AG04450 (cell line): Measurements from ENCODE around the gene PEX14. TPM values are rescaled to one million over a fixed set of nuclear protein-coding genes. Genes with fewer than 3 reads are reported as not detected.

Source experiments
- CTCF ChIA-PET: fragments of 300-600, 350-600 bp; formaldehyde crosslinking; extraction: SDS; loops from one replicate; lab custom pipeline; 2022; ENCODE audit warnings: antibody characterized with exemption, inconsistent platforms; lab: Charles Lee
- POLR2A ChIA-PET: fragments of 350-600 bp; formaldehyde crosslinking; extraction: SDS; loops from one replicate; lab custom pipeline; 2021; ENCODE audit warnings: antibody characterized with exemption, inconsistent platforms; lab: Yijun Ruan, JAX
- DNase-seq: peaks from one replicate; pipeline ENCODE4 v3.0.0-alpha.2; 2011; ENCODE audit warnings: low read depth, low spot score
- H3K27ac ChIP-seq: one replicate; pipeline ENCODE4 v1.5.1; 2012; ENCODE audit warnings: low read depth, low read length, control low read depth
- H3K27me3 ChIP-seq: one replicate; pipeline ENCODE4 v1.6.0; 2012; ENCODE audit warnings: low read length; ENCODE audit not compliant: control insufficient read depth, insufficient read depth
- H3K4me3 ChIP-seq: 2 replicates; pipeline ENCODE4 v1.5.1; 2011; ENCODE audit warnings: mild to moderate bottlenecking, low read depth, low read length, control low read depth
- H3K9me3 ChIP-seq: 2 replicates; pipeline ENCODE4 v1.5.1; 2012; ENCODE audit warnings: low read length; ENCODE audit not compliant: control insufficient read depth, insufficient read depth
- polyA plus RNA-seq: library from polyadenylated mRNA; depleted of rRNA; stranded (reverse); fragments of >200 nt; gene quantifications from 2 replicates; pipeline ENCODE4 v1.2.3, GENCODE V29; 2011
- TF ChIP-seq, protein P1 (sequence below): IDR thresholded peaks from 2 replicates; pipeline ENCODE4 v1.5.1; 2011; ENCODE audit warnings: low read depth, low read length, control low read depth, inconsistent platforms

The PEX14 gene
- polyA plus RNA-seq, 1 experiment: 6.6 TPM

DNA sequence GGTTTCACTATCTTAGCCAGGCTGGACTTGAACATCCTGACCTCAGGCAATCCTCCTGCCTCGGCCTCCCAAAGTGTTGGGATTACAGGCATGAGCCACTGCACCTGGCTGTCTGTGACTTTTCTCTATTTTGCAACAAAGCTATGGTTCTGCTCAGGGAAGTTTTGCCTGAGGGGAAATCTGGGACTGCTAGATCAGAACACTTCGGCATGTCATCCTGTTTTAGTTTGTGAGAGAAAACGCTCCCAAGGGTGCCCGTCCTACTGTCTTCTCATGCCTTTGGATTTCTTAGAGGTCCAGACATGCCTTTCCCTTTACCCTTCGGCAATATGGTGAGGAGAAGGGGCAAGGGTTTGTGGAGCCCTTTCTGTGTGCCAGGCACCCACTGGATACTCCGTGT is 30.5 kb upstream of the PEX14 start:
- CTCF ChIA-PET: interaction anchor here (1.2 kb wide), 1 partner anchor 14 kb away, joined by 4 read pairs; the partner anchor contains the start of gene CENPS
- no peak for DNase-seq
- POLR2A ChIA-PET: no interaction called here
- H3K9me3 ChIP-seq: no peaks in the 10 kb centered on the region
- H3K27ac ChIP-seq: no peak overlapping the region
- no peaks in the 10 kb centered on the region for H3K27me3 ChIP-seq
- TF ChIP-seq, protein P1, sequence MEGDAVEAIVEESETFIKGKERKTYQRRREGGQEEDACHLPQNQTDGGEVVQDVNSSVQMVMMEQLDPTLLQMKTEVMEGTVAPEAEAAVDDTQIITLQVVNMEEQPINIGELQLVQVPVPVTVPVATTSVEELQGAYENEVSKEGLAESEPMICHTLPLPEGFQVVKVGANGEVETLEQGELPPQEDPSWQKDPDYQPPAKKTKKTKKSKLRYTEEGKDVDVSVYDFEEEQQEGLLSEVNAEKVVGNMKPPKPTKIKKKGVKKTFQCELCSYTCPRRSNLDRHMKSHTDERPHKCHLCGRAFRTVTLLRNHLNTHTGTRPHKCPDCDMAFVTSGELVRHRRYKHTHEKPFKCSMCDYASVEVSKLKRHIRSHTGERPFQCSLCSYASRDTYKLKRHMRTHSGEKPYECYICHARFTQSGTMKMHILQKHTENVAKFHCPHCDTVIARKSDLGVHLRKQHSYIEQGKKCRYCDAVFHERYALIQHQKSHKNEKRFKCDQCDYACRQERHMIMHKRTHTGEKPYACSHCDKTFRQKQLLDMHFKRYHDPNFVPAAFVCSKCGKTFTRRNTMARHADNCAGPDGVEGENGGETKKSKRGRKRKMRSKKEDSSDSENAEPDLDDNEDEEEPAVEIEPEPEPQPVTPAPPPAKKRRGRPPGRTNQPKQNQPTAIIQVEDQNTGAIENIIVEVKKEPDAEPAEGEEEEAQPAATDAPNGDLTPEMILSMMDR: no peak
- no peak overlapping the region for H3K4me3 ChIP-seq

DNA sequence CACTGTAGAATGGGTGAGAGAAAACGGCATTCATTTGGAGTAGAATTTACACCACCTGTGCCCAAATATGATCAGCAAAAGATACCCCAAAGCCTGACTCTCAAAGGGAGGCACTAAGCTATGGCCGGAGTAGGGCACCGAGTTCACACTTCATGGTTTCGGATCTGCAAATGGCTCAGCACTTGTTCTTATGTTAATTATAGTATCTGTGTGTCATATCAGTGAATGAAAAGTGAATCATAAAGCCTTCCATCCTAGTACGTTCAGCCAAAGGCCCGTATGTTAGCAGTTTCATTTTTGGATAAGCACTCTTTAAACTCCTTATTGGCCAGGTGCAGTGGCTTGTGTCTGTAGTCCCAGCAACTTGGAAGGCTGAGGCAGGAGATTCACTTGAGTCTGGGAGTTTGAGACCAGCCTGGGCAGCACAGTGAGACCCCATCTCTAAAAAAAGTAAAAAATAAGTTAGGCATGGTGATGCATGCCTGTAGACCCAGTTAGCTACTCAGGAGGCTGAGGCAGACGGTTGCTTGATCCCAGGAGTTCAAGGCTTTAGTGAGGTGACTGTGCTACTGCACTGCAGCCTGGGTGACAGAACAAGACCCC is 29.9 kb upstream of the PEX14 start:
- H3K27ac ChIP-seq: no peak overlapping the region
- H3K4me3 ChIP-seq: no peak overlapping the region
- no peaks in the 10 kb centered on the region for H3K27me3 ChIP-seq
- no peaks in the 10 kb centered on the region for H3K9me3 ChIP-seq
- DNase-seq: no peak
- CTCF ChIA-PET: interaction anchor here (1.2 kb wide), 1 partner anchor 15 kb away, joined by 4 read pairs; the partner anchor contains the start of gene CENPS
- POLR2A ChIA-PET: no interaction called here
- TF ChIP-seq, protein P1: no peak

DNA sequence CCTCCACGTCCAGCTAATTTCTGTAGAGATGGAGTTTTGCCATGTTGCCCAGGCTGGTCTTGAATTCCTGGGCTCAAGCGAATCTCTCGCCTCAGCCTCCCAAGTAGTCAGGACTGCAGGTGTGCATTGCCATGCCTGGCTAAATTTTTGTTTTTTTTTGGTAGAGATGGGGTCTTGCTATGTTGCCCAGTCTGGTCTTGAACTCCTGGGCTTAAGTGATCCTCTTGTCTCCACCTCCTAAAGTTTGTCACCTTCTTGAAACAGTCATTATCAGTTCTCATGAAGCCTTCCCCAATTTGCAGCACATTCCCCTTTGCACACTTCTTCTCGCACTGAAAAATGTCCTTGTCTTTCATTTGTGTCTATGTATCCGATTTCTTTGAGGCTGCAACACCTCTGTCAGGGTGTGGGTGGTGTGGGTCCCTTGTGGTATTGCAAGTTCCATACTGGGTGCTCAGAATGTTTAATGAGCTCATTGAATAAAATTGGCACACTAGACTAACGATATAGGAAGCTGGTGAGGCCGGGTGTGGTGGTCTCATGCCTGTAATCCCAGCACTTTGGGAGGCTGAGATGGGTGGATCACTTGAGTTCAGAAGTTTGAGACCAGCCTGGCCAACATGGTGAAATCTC is 27.8 kb upstream of the PEX14 start:
- CTCF ChIA-PET: interaction anchor here (1.0 kb wide), 1 partner anchor 17 kb away, joined by 3 read pairs; no protein-coding TSS in a partner anchor
- TF ChIP-seq, protein P1: no peak
- POLR2A ChIA-PET: no interaction called here
- Histone ChIP-seq H3K9me3 (no peaks in the 10 kb centered on the region), H3K27me3 (no peaks in the 10 kb centered on the region), H3K27ac (no peak overlapping the region), H3K4me3 (no peak overlapping the region)
- no peak for DNase-seq

DNA sequence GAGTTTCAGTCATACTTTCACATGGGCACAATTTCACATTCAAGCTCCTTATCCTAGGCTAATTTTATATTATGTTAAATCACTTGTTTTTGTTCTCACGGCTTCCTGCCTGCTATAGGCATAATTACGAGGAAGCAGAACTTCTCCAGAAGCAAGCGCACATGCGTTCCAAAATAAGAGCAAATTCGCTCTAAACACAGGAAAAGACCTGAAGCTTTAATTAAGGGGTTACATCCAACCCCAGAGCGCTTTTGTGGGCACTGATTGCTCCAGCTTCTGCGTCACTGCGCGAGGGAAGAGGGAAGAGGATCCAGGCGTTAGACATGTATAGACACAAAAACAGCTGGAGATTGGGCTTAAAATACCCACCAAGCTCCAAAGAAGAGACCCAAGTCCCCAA is 25.0 kb upstream of the PEX14 start, which contains the start of gene CORT:
CORT (plus strand) TSS at position 281 of the 400 bp plus-strand sequence. CDS start 193 bp downstream, outside the sequence.
- Histone ChIP-seq H3K27me3 (no peaks in the 10 kb centered on the region), H3K27ac (no peak within 1 kb of the TSS), H3K4me3 (no peak within 1 kb of the TSS), H3K9me3 (peaks cover 5% of the 10 kb centered on the region)
- ChIA-PET CTCF (interaction anchor here (1.7 kb wide), 1 partner anchor 20 kb away, joined by 4 read pairs; no protein-coding TSS in a partner anchor), POLR2A (no interaction called here)
- DNase-seq: no peak
- TF ChIP-seq, protein P1: no peak
